ENCODE results near the gene HOXA5. TPM values are rescaled to one million over a fixed set of nuclear protein-coding genes. Genes with fewer than 3 reads are reported as not detected.

HOXA5 gene
- total and polyA plus RNA-seq, 2 of the 8 experiments (the other 6 are each of a cell fraction or from before 2014, with no cell fraction given): not detected

GRCh38 chr7:27102581-27103442 is 40.7 kb downstream of the HOXA5 start, which contains the start of gene HOXA2:
HOXA2 (minus strand) TSS chr7:27102683; CDS start chr7:27102500, 183 bp downstream.
- Histone ChIP-seq H4K91ac (replicated peaks; ENCODE audit: insufficient read length, low read length) (no peak within 1 kb of the TSS), H3K4me2 (ENCODE audit: insufficient read depth in 1 of 2, low read depth in 2 of 2, low read length in 2 of 2) (peak within 1 kb of the TSS; percentile 44 to 69; a peak in 3 of 4 replicates), H3K9me3 (ENCODE audit: insufficient read depth in 2 of 2, low read depth in 1 of 2, low read length in 1 of 2) (no peaks in the 10 kb centered on the region), H2AK5ac (ENCODE audit: low read depth, low read length) (0 out of 2 replicates have a peak within 1 kb of the TSS, but pooled peaks have one; percentile 93), H3K4me1 (replicated peaks in 1 of 4; ENCODE audit: control insufficient read depth in 3 of 4, insufficient read depth in 4 of 4, low read length in 3 of 4) (peaks cover 0 to 18% (median 12%) of the 10 kb centered on the region in 4 experiments; a peak in 6 of 7 replicates), H3K56ac (replicated peaks; ENCODE audit: insufficient read length, low read depth, low read length) (no peak within 1 kb of the TSS), H2BK120ac (replicated peaks; ENCODE audit: low read depth, low read length) (no peak within 1 kb of the TSS), H3K27me3 (replicated peaks in 1 of 4; ENCODE audit: control insufficient read depth in 3 of 4, extremely low read depth in 1 of 4, insufficient read depth in 3 of 4, low read length in 3 of 4) (peaks cover 94 to 100% (median 97%) of the 10 kb centered on the region in 4 experiments), H3K27ac (ENCODE audit: low read depth, low read length) (no peak within 1 kb of the TSS), H3K23me2 (ENCODE audit: low read depth, low read length) (0 out of 2 replicates have a peak, but pooled peaks cover 1% of the 10 kb centered on the region), H2BK12ac (ENCODE audit: low read depth, low read length) (peak within 1 kb of the TSS; percentile 68; the same call in 1 of the 2 replicates), H2AFZ (ENCODE audit: low read length) (no peak within 1 kb of the TSS), H4K8ac (ENCODE audit: extremely low read depth, insufficient read depth, low read length) (no peak within 1 kb of the TSS; the same call in 1 of the 2 replicates), H3K79me2 (ENCODE audit: control insufficient read depth in 1 of 2, insufficient read depth in 2 of 2, low read length in 2 of 2) (no peaks in the 10 kb centered on the region), H2BK20ac (ENCODE audit: low read length) (no peak within 1 kb of the TSS), H4K20me1 (replicated peaks in 1 of 2; ENCODE audit: control insufficient read depth in 1 of 2, insufficient read depth in 2 of 2, low read length in 2 of 2) (peaks cover 16 to 32% of the 10 kb centered on the region in 2 experiments), H2BK5ac (ENCODE audit: low read depth, low read length) (no peak within 1 kb of the TSS), H4K5ac (ENCODE audit: insufficient read length, low read depth, low read length) (no peak within 1 kb of the TSS), H3K36me3 (ENCODE audit: control insufficient read depth in 2 of 4, insufficient read depth in 4 of 4, low read length in 3 of 4) (peaks cover 0 to 11% (median 0%) of the 10 kb centered on the region in 4 experiments; a peak in 1 of 8 replicates), H3K4ac (replicated peaks; ENCODE audit: insufficient read length, low read depth, low read length) (no peak within 1 kb of the TSS), H3K14ac (ENCODE audit: insufficient read length) (no peak within 1 kb of the TSS), H2BK15ac (ENCODE audit: low read length) (peak within 1 kb of the TSS; percentile 61; the same call in 1 of the 2 replicates), H3K4me3 (ENCODE audit: extremely low read depth in 1 of 4, insufficient read depth in 2 of 4, low read depth in 3 of 4, low read length in 4 of 4) (peak within 1 kb of the TSS in 3 of 4 experiments; percentile 2 to 37 (median 14); a peak in 4 of 8 replicates), H3K9ac (replicated peaks in 1 of 4; ENCODE audit: extremely low read depth in 1 of 4, low read depth in 3 of 4, low read length in 3 of 4) (no peak within 1 kb of the TSS), H3K79me1 (ENCODE audit: low read depth, low read length) (no peaks in the 10 kb centered on the region), H3K18ac (ENCODE audit: extremely low read depth, low read length) (no peak within 1 kb of the TSS), H3K23ac (ENCODE audit: insufficient read length) (no peak within 1 kb of the TSS)
- WGBS, 2 experiments (ENCODE audit: extremely low coverage in 1 of 2, insufficient coverage in 1 of 2, insufficient read length in 1 of 2, insufficient replicate concordance in 2 of 2, low coverage in 1 of 2, low lambda C conversion rate in 2 of 2, missing lambda C conversion rate in 1 of 2): 9% methylated on average over 27 of the region's 29 CpGs; no CpG with 5 or more reads in 1 of the 2 experiments
- ChIA-PET POLR2A (ENCODE audit: partially characterized antibody) (no interaction called here), CTCF (ENCODE audit: partially characterized antibody) (no interaction called here)
- FAIRE-seq: no peak
- DNase-seq (ENCODE audit: low read depth in 1 of 2, low spot score in 2 of 2): no peak
- TF ChIP-seq EZH2 (IDR thresholded peaks at IDR 0.05; ENCODE audit: low read depth, low read length, severe bottlenecking) (peak; percentile 67), SUZ12 (IDR thresholded peaks at IDR 0.05; ENCODE audit: low read length) (0 out of 2 replicates have a peak, but pooled peaks have one; percentile 21), TAF7 (optimal IDR thresholded peaks at IDR 0.05; ENCODE audit: borderline replicate concordance, low read depth, low read length) (no peak), CBX8 (IDR thresholded peaks at IDR 0.05; ENCODE audit: borderline replicate concordance, low read depth, low read length) (0 out of 2 replicates have a peak, but pooled peaks have one; percentile 87), KDM5A (IDR thresholded peaks at IDR 0.05; ENCODE audit: low read length) (no peak)
